H1 (cell line): ENCODE measurements around the gene PTGES3L. TPM values are rescaled to one million over a fixed set of nuclear protein-coding genes. Genes with fewer than 3 reads are reported as not detected.
A peak's percentile ranks its signal among the peaks of the same experiment; 100 is the strongest.

Experiments
- CTCF ChIA-PET: fragments of 300-600 bp; sonication (Branson Sonifier 250); formaldehyde crosslinking; loops from one replicate; lab custom pipeline; 2021; ENCODE audit not compliant: partially characterized antibody; lab: Charles Lee
- POLR2A ChIA-PET: fragments of 300-600 bp; sonication (Branson Sonifier 250); formaldehyde crosslinking; loops from one replicate; lab custom pipeline; 2021; ENCODE audit warnings: inconsistent platforms; ENCODE audit not compliant: partially characterized antibody; lab: Charles Lee
- DNase-seq, 2 experiments: peaks; one replicate each; pipeline versions ENCODE4 v3.0.0 to v3.0.0-alpha.2; 2010 to 2022; ENCODE audit warnings: low spot score in 2 of 2, low read depth in 1 of 2, mixed read lengths in 1 of 2
- FAIRE-seq: peaks from 2 replicates; lab custom pipeline; 2011; peaks lifted over from hg19 to GRCh38; lab: Jason Lieb, UNC
- H2AFZ ChIP-seq: 2 replicates; pipeline ENCODE4 v1.8.1; 2012; ENCODE audit warnings: low read length, inconsistent platforms
- H2AK5ac ChIP-seq: 2 replicates; pipeline ENCODE4 v1.6.1; 2013; ENCODE audit warnings: low read depth, low read length
- H2BK120ac ChIP-seq: replicated peaks from 2 replicates; pipeline ENCODE3; 2013; ENCODE audit warnings: low read depth, low read length, inconsistent platforms
- H2BK12ac ChIP-seq: 2 replicates; pipeline ENCODE4 v1.6.1; 2013; ENCODE audit warnings: low read depth, low read length
- H2BK15ac ChIP-seq: 2 replicates; pipeline ENCODE4 v1.6.1; 2013; ENCODE audit warnings: low read length
- H2BK20ac ChIP-seq: 2 replicates; pipeline ENCODE4 v1.6.1; 2013; ENCODE audit warnings: low read length
- H2BK5ac ChIP-seq: 2 replicates; pipeline ENCODE4 v1.6.1; 2013; ENCODE audit warnings: low read depth, low read length
- H3K14ac ChIP-seq: 2 replicates; pipeline ENCODE4 v1.6.1; 2013; ENCODE audit warnings: inconsistent platforms; ENCODE audit not compliant: insufficient read length
- H3K18ac ChIP-seq: 2 replicates; pipeline ENCODE4 v1.6.1; 2013; ENCODE audit warnings: low read length; ENCODE audit errors: extremely low read depth
- H3K23ac ChIP-seq: 2 replicates; pipeline ENCODE4 v1.6.1; 2013; ENCODE audit warnings: inconsistent platforms; ENCODE audit not compliant: insufficient read length
- H3K23me2 ChIP-seq: 2 replicates; pipeline ENCODE4 v1.6.1; 2013; ENCODE audit warnings: low read depth, low read length
- H3K27ac ChIP-seq: 2 replicates; pipeline ENCODE4 v1.6.1; 2011; ENCODE audit warnings: low read depth, low read length, inconsistent platforms
- H3K27me3 ChIP-seq, 4 experiments: replicated peaks in 1 of 4; 1 replicate in 1 of 4; 2 replicates in 3 of 4; pipeline versions ENCODE4 v1.6.1 to v1.8.1; 2011 to 2013; ENCODE audit warnings: low read length in 3 of 4, mild to moderate bottlenecking in 3 of 4, inconsistent platforms in 2 of 4, mixed read lengths in 2 of 4, moderate library complexity in 1 of 4; ENCODE audit not compliant: control insufficient read depth in 3 of 4, insufficient read depth in 3 of 4; ENCODE audit errors: extremely low read depth in 1 of 4
- H3K36me3 ChIP-seq, 4 experiments: 2 replicates each; pipeline versions ENCODE4 v1.6.1 to v1.8.1; 2011 to 2013; ENCODE audit warnings: mild to moderate bottlenecking in 4 of 4, low read length in 3 of 4, moderate library complexity in 2 of 4, control low read depth in 1 of 4, inconsistent platforms in 1 of 4; ENCODE audit not compliant: insufficient read depth in 4 of 4, control insufficient read depth in 2 of 4
- H3K4ac ChIP-seq: replicated peaks from 2 replicates; pipeline ENCODE3; 2013; ENCODE audit warnings: low read length, low read depth, mixed read lengths, inconsistent platforms; ENCODE audit not compliant: insufficient read length
- H3K4me1 ChIP-seq, 4 experiments: replicated peaks in 1 of 4; 1 replicate in 1 of 4; 2 replicates in 3 of 4; pipeline versions ENCODE4 v1.6.1 to v1.8.1; 2011 to 2013; ENCODE audit warnings: low read length in 3 of 4, inconsistent platforms in 2 of 4, mixed read lengths in 1 of 4; ENCODE audit not compliant: insufficient read depth in 4 of 4, control insufficient read depth in 3 of 4
- H3K4me2 ChIP-seq, 2 experiments: 2 replicates each; pipeline versions ENCODE4 v1.6.1 to v1.8.1; 2011 to 2013; ENCODE audit warnings: low read depth in 2 of 2, low read length in 2 of 2, control low read depth in 1 of 2, inconsistent platforms in 1 of 2, mild to moderate bottlenecking in 1 of 2; ENCODE audit not compliant: insufficient read depth in 1 of 2
- H3K4me3 ChIP-seq, 4 experiments: fragments of 200-600, 300-600 bp in 1 of 4; sonication (generic), shearing (Covaris generic), sonication (Bioruptor Twin) in 1 of 4; 2 replicates each; pipeline versions ENCODE4 v1.5.1 to v1.8.1; 2011 to 2016; ENCODE audit warnings: low read length in 4 of 4, low read depth in 3 of 4, control low read depth in 2 of 4, inconsistent platforms in 2 of 4, mild to moderate bottlenecking in 2 of 4, mixed read lengths in 1 of 4, moderate library complexity in 1 of 4; ENCODE audit not compliant: insufficient read depth in 2 of 4; ENCODE audit errors: extremely low read depth in 1 of 4
- H3K56ac ChIP-seq: replicated peaks from 2 replicates; pipeline ENCODE3; 2013; ENCODE audit warnings: low read depth, mild to moderate bottlenecking, mixed read lengths, low read length, inconsistent platforms; ENCODE audit not compliant: insufficient read length
- H3K79me1 ChIP-seq: 2 replicates; pipeline ENCODE4 v1.6.1; 2013; ENCODE audit warnings: low read depth, low read length, control low read depth
- H3K79me2 ChIP-seq, 2 experiments: 2 replicates each; pipeline versions ENCODE4 v1.6.1 to v1.8.1; 2012 to 2013; ENCODE audit warnings: low read length in 2 of 2, mild to moderate bottlenecking in 2 of 2, inconsistent platforms in 1 of 2; ENCODE audit not compliant: insufficient read depth in 2 of 2, control insufficient read depth in 1 of 2
- H3K9ac ChIP-seq, 4 experiments: replicated peaks in 1 of 4; 1 replicate in 1 of 4; 2 replicates in 3 of 4; pipeline versions ENCODE4 v1.6.1 to v1.8.1; 2011 to 2013; ENCODE audit warnings: low read depth in 3 of 4, low read length in 3 of 4, control low read depth in 2 of 4, mild to moderate bottlenecking in 2 of 4, moderate library complexity in 2 of 4, inconsistent platforms in 1 of 4; ENCODE audit errors: extremely low read depth in 1 of 4
- H3K9me3 ChIP-seq, 2 experiments: 2 replicates each; pipeline versions ENCODE4 v1.6.1 to v1.8.1; 2012 to 2013; ENCODE audit warnings: mild to moderate bottlenecking in 2 of 2, moderate library complexity in 2 of 2, control low read depth in 1 of 2, inconsistent platforms in 1 of 2, low read depth in 1 of 2, low read length in 1 of 2, mixed read lengths in 1 of 2; ENCODE audit not compliant: insufficient read depth in 2 of 2
- H4K20me1 ChIP-seq, 2 experiments: replicated peaks in 1 of 2; 2 replicates each; pipeline versions ENCODE3 to v1.8.1; 2011 to 2013; ENCODE audit warnings: inconsistent platforms in 2 of 2, low read length in 2 of 2, mild to moderate bottlenecking in 1 of 2; ENCODE audit not compliant: insufficient read depth in 2 of 2, control insufficient read depth in 1 of 2
- H4K5ac ChIP-seq: 2 replicates; pipeline ENCODE4 v1.6.1; 2013; ENCODE audit warnings: low read length, low read depth, mixed read lengths, inconsistent platforms; ENCODE audit not compliant: insufficient read length
- H4K8ac ChIP-seq: 2 replicates; pipeline ENCODE4 v1.8.0; 2013; ENCODE audit warnings: mild to moderate bottlenecking, moderate library complexity, low read length, inconsistent platforms; ENCODE audit not compliant: insufficient read depth; ENCODE audit errors: extremely low read depth
- H4K91ac ChIP-seq: replicated peaks from 2 replicates; pipeline ENCODE3; 2013; ENCODE audit warnings: low read length, mixed read lengths, inconsistent platforms; ENCODE audit not compliant: insufficient read length
- BCL11A ChIP-seq, 2 experiments: IDR thresholded peaks; one replicate each; pipeline ENCODE4 v1.6.1; 2011; ENCODE audit warnings: low read depth in 2 of 2, low read length in 2 of 2, mild to moderate bottlenecking in 2 of 2
- CBX5 ChIP-seq: fragments of 300-800, 300-1000 bp; sonication (generic); IDR thresholded peaks from 2 replicates; pipeline ENCODE4 v1.7.1; 2016; ENCODE audit warnings: antibody characterized with exemption, low read length, low read depth
- CEBPB ChIP-seq: IDR thresholded peaks from 2 replicates; pipeline ENCODE4 v1.6.1; 2012; ENCODE audit warnings: low read depth, low read length
- CHD2 ChIP-seq: IDR thresholded peaks from 2 replicates; pipeline ENCODE4 v1.6.1; 2012; ENCODE audit warnings: low read length, improper control_type of control experiment
- CTBP2 ChIP-seq: IDR thresholded peaks from 2 replicates; pipeline ENCODE4 v1.7.0; 2011; ENCODE audit warnings: borderline replicate concordance, mild to moderate bottlenecking, moderate library complexity, mixed read lengths, low read length; ENCODE audit not compliant: insufficient read depth, insufficient read length
- KDM5A ChIP-seq: fragments of 200-600 bp; IDR thresholded peaks from 2 replicates; pipeline ENCODE4 v1.7.1; 2012; ENCODE audit warnings: mild to moderate bottlenecking, low read length, inconsistent platforms, mixed read lengths
- POLR2AphosphoS5 ChIP-seq: IDR thresholded peaks from 2 replicates; pipeline ENCODE4 v1.6.1; 2011; ENCODE audit warnings: low read depth, low read length
- SIRT6 ChIP-seq: IDR thresholded peaks from one replicate; pipeline ENCODE4 v1.7.1; 2012; ENCODE audit warnings: low read length, inconsistent platforms
- TEAD4 ChIP-seq: IDR thresholded peaks from 2 replicates; pipeline ENCODE4 v1.6.1; 2012; ENCODE audit warnings: low read depth, low read length, inconsistent platforms, mixed read lengths
- WGBS, 2 experiments: shearing (Covaris generic) in 1 of 2; methylation state at CpG; one replicate each; pipeline versions ENCODE4 v1.1.6 to v1.1.7; 2013 to 2015; ENCODE audit warnings: low lambda C conversion rate in 2 of 2, mixed read lengths in 2 of 2, inconsistent platforms in 1 of 2, low coverage in 1 of 2, missing lambda C conversion rate in 1 of 2; ENCODE audit not compliant: insufficient replicate concordance in 2 of 2, insufficient coverage in 1 of 2, insufficient read length in 1 of 2; ENCODE audit errors: extremely low coverage in 1 of 2, missing lambda C conversion rate in 1 of 2; 5-methylcytosine and 5-hydroxymethylcytosine counted together
- polyA plus RNA-seq, 7 experiments: library from polyadenylated mRNA; depleted of rRNA in 3 of 7; stranded (reverse) in 5 of 7; unstranded in 2 of 7; fragments of >200 nt in 5 of 7; fragments of 200-250 nt in 2 of 7; gene quantifications; 1 replicate in 5 of 7; 2 replicates in 1 of 7; 4 replicates in 1 of 7; pipeline versions ENCODE4 v1.2.1 to v1.2.3, GENCODE V29; 2011 to 2013; ENCODE audit warnings: missing spikeins in 2 of 7, mixed read lengths in 2 of 7
- total RNA-seq: library from RNA; stranded (reverse); fragmentation: NEBNext Ultra II Directional; extraction: Animal tissue kit (Norgen Biotek cat#: 25700); gene quantifications from 2 replicates; pipeline ENCODE4 v1.2.1, GENCODE V29; 2021
- TF ChIP-seq, protein P1 (sequence below): IDR thresholded peaks from 2 replicates; pipeline ENCODE4 v1.6.1; 2012; ENCODE audit warnings: low read length, inconsistent platforms

Gene PTGES3L
- total and polyA plus RNA-seq, 2 of the 8 experiments (the other 6 are each of a cell fraction or from before 2014, with no cell fraction given) = 3.0 to 3.6 TPM

DNA sequence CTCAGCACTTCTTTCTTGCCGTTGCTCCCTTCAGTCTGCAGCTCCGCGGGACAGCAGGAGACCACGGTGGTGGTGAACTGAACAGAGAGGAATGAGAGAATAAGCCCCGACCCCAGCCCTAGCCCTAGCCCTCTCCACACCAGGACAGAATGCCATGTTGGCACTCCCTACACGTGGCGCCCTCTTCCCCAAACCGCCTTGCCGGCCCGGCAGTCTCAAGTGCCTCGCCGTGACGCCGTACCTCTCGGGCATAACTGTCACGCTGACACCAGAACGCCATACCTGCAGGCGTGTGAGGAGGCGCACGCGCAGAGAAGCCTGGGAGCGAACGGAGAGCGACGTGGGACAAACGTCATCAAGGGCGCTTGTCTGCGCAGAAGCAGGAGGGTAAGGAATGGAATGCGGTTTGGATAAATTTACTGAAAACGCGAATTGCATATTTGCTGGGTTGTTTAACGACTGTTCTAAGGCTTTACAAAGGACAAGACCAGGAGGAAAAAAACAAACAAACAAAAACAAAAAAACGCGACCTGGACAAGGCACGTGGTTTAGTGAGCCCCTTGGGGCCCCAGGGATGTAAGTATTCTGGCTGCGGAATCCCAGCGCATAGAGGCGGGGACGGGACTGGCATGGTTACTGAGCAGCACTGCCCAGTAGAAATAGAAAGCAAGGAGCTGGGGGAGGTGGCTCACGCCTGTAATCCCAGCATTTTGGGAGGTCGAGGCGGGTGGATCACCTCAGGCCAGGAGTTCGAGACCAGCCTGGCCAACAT is 15.5 kb downstream of the PTGES3L start, which contains the start of gene AARSD1:
TSS of gene AARSD1 (minus strand) at position 294 of the 772 bp plus-strand sequence. CDS start at position 280, 14 bp downstream.
- no peak within 1 kb of the TSS for H2BK12ac ChIP-seq
- H3K79me2 ChIP-seq = peaks cover 0 to 6% of the 10 kb centered on the region in 2 experiments; a peak in 2 of 4 replicates
- peak within 1 kb of the TSS; percentile 46; the same call in 1 of the 2 replicates for H3K27ac ChIP-seq
- H3K23ac ChIP-seq = no peak within 1 kb of the TSS
- peak within 1 kb of the TSS; percentile 74 to 83 for H3K4me2 ChIP-seq
- DNase-seq = peak; percentile 80 to 88
- no peak within 1 kb of the TSS; the same call in 1 of the 2 replicates for H3K18ac ChIP-seq
- peaks cover 0 to 2% (median 0%) of the 10 kb centered on the region in 4 experiments; a peak in 1 of 7 replicates for H3K4me1 ChIP-seq
- POLR2A ChIA-PET = interaction anchor here (0.6 to 2.8 kb wide), 14 partner anchors 10 to 415 kb away, joined by 3 to 27 read pairs (median 4); partner anchors contain the start of genes PSME3, PTGES3L, RPL27 and RUNDC1
- no peaks in the 10 kb centered on the region for H3K9me3 ChIP-seq
- peak within 1 kb of the TSS; percentile 38 for H3K56ac ChIP-seq
- CTCF ChIA-PET = interaction anchor here (0.6 to 1.8 kb wide), 5 partner anchors 11 to 154 kb away, joined by 3 to 5 read pairs (median 3); partner anchors contain the start of gene PTGES3L
- H2AK5ac ChIP-seq = no peak within 1 kb of the TSS
- H3K4me3 ChIP-seq = peak within 1 kb of the TSS; percentile 69 to 84 (median 74)
- H2BK5ac ChIP-seq = peak within 1 kb of the TSS; percentile 69; the same call in 1 of the 2 replicates
- 8% methylated on average over 38 of the region's 43 CpGs; no CpG with 5 or more reads in 1 of the 2 experiments for WGBS, 2 experiments
- no peak within 1 kb of the TSS for H2BK15ac ChIP-seq
- peaks cover 8 to 29% (median 22%) of the 10 kb centered on the region in 4 experiments; a peak in 7 of 8 replicates for H3K36me3 ChIP-seq
- H3K9ac ChIP-seq = peak within 1 kb of the TSS; percentile 68 to 76 (median 74)
- H3K14ac ChIP-seq = no peak within 1 kb of the TSS
- H3K27me3 ChIP-seq = no peaks in the 10 kb centered on the region
- peak within 1 kb of the TSS; percentile 21 for H3K4ac ChIP-seq
- no peak within 1 kb of the TSS for H2BK20ac ChIP-seq
- H2AFZ ChIP-seq = peak within 1 kb of the TSS; percentile 61
- no peak within 1 kb of the TSS for H2BK120ac ChIP-seq
- peak; percentile 13 for FAIRE-seq
- peak within 1 kb of the TSS; percentile 70 for H4K91ac ChIP-seq
- peaks cover 0 to 1% of the 10 kb centered on the region in 2 experiments for H4K20me1 ChIP-seq
- peak within 1 kb of the TSS; percentile 55 for H4K5ac ChIP-seq
- H3K79me1 ChIP-seq = no peaks in the 10 kb centered on the region
- peaks cover 7% of the 10 kb centered on the region; the same call in 1 of the 2 replicates for H3K23me2 ChIP-seq
- peak within 1 kb of the TSS; percentile 63 for H4K8ac ChIP-seq
- TF ChIP-seq KDM5A = peak; percentile 62; the same call in 1 of the 2 replicates
- no peak for TF ChIP-seq CBX5
- no peak for TF ChIP-seq BCL11A (IDR thresholded peaks at IDR 0.05; ENCODE audit: low read depth in 2 of 2, low read length in 2 of 2)
- TF ChIP-seq CHD2 = no peak
- TF ChIP-seq TEAD4 = peak; percentile 64; the same call in 1 of the 2 replicates
- no peak for TF ChIP-seq CEBPB
- peak; percentile 84; the same call in 1 of the 2 replicates for TF ChIP-seq POLR2AphosphoS5
- TF ChIP-seq, protein P1, sequence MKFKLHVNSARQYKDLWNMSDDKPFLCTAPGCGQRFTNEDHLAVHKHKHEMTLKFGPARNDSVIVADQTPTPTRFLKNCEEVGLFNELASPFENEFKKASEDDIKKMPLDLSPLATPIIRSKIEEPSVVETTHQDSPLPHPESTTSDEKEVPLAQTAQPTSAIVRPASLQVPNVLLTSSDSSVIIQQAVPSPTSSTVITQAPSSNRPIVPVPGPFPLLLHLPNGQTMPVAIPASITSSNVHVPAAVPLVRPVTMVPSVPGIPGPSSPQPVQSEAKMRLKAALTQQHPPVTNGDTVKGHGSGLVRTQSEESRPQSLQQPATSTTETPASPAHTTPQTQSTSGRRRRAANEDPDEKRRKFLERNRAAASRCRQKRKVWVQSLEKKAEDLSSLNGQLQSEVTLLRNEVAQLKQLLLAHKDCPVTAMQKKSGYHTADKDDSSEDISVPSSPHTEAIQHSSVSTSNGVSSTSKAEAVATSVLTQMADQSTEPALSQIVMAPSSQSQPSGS = peak; percentile 27; the same call in 1 of the 2 replicates
- no peak for TF ChIP-seq SIRT6
- no peak for TF ChIP-seq CTBP2
